SK-N-MC (cell line): Measurements from ENCODE around the gene HPCAL1.

Experiments used
- EZH2 ChIP-seq: fragments of 200-600 bp; sonication (generic); IDR thresholded peaks from one replicate; pipeline ENCODE4 v1.6.1; 2017; ENCODE audit warnings: antibody characterized with exemption
- POLR2AphosphoS5 ChIP-seq: IDR thresholded peaks from 2 replicates; pipeline ENCODE4 v1.6.1; 2012; ENCODE audit warnings: mild to moderate bottlenecking, low read depth, low read length, borderline replicate concordance

GRCh38 chr2:10331027-10331701 is 28.5 kb downstream of the HPCAL1 start:
- TF ChIP-seq EZH2 (no peak), POLR2AphosphoS5 (no peak)
